K562 (cell line): Measurements from ENCODE around the gene COL15A1. TPM values are rescaled to one million over a fixed set of nuclear protein-coding genes. Genes with fewer than 3 reads are reported as not detected.

Experiments used
- ATAC-seq: fragments of 200-7000 bp; cut with Tn5 transposase; 3 replicates; pipeline ENCODE4 v1.9.1; 2020; ENCODE audit warnings: moderate library complexity
- BruUV-seq: library from RNA; stranded (reverse); fragments of 400-500 nt; replicated peaks from 2 replicates; lab custom pipeline; 2021; lab: Mats Ljungman, UMichigan
- CTCF ChIA-PET: fragments of 300-600 bp; formaldehyde crosslinking; extraction: SDS; loops from one replicate; lab custom pipeline; 2021; ENCODE audit warnings: low intra/inter-chr PET ratio; lab: Yijun Ruan, JAX
- POLR2A ChIA-PET: fragments of 300-600, 350-650 bp; sonication (Branson Sonifier 250); formaldehyde crosslinking; extraction: SDS; loops from one replicate; lab custom pipeline; 2021; ENCODE audit warnings: antibody characterized with exemption, inconsistent platforms; lab: Yijun Ruan, JAX
- DNase-seq, 4 experiments: peaks; one replicate each; pipeline versions ENCODE4 v3.0.0 to v3.0.0-alpha.2; 2011 to 2018; ENCODE audit warnings: low spot score in 3 of 4, mixed read lengths in 3 of 4; ENCODE audit errors: extremely low read depth in 1 of 4
- FAIRE-seq: peaks from 2 replicates; lab custom pipeline; 2011; peaks lifted over from hg19 to GRCh38; lab: Jason Lieb, UNC
- H2AFZ ChIP-seq: 2 replicates; pipeline ENCODE4 v1.6.0; 2011; ENCODE audit warnings: low read depth, low read length, control low read depth, inconsistent platforms
- H3K27ac ChIP-seq: fragments of 200-600 bp; 3 replicates; pipeline ENCODE4 v1.8.0; 2011; ENCODE audit warnings: low read depth, mild to moderate bottlenecking, control low read depth, inconsistent platforms, low read length, moderate library complexity, mixed read lengths; ENCODE audit errors: extremely low read depth
- H3K27me3 ChIP-seq, 2 experiments: fragments of 300-600 bp in 1 of 2; 2 replicates in 1 of 2; 3 replicates in 1 of 2; pipeline versions ENCODE4 v1.6.0 to v1.8.0; 2011; ENCODE audit warnings: inconsistent platforms in 2 of 2, low read length in 2 of 2, mild to moderate bottlenecking in 1 of 2, mixed read lengths in 1 of 2, moderate library complexity in 1 of 2; ENCODE audit not compliant: control insufficient read depth in 2 of 2, insufficient read depth in 2 of 2
- H3K36me3 ChIP-seq: fragments of 300-600 bp; 3 replicates; pipeline ENCODE4 v1.8.0; 2011; ENCODE audit warnings: mild to moderate bottlenecking, low read length, inconsistent platforms; ENCODE audit not compliant: control insufficient read depth, insufficient read depth
- H3K4me1 ChIP-seq, 2 experiments: fragments of 200-600 bp in 1 of 2; replicated peaks in 1 of 2; 2 replicates in 1 of 2; 3 replicates in 1 of 2; pipeline versions ENCODE4 v1.5.1 to v1.8.0; 2011; ENCODE audit warnings: inconsistent platforms in 2 of 2, low read length in 2 of 2, mild to moderate bottlenecking in 1 of 2, mixed read lengths in 1 of 2, moderate library complexity in 1 of 2; ENCODE audit not compliant: control insufficient read depth in 2 of 2, insufficient read depth in 2 of 2
- H3K4me2 ChIP-seq: 2 replicates; pipeline ENCODE4 v1.6.1; 2011; ENCODE audit warnings: low read length, control low read depth, inconsistent platforms, mixed read lengths; ENCODE audit not compliant: insufficient read depth
- H3K4me3 ChIP-seq: fragments of 200-600 bp; sonication (generic), shearing (Covaris generic); 2 replicates; pipeline ENCODE4 v1.5.1; 2016; ENCODE audit warnings: control low read depth, inconsistent platforms
- H3K79me2 ChIP-seq: fragments of 200-600 bp; 3 replicates; pipeline ENCODE4 v1.8.0; 2011; ENCODE audit warnings: low read length, inconsistent platforms; ENCODE audit not compliant: control insufficient read depth, insufficient read depth
- H3K9ac ChIP-seq, 2 experiments: 2 replicates each; pipeline versions ENCODE4 v1.6.0 to v1.6.1; 2011; ENCODE audit warnings: low read depth in 2 of 2, low read length in 2 of 2, control low read depth in 1 of 2, inconsistent platforms in 1 of 2, mild to moderate bottlenecking in 1 of 2, mixed read lengths in 1 of 2; ENCODE audit not compliant: insufficient read depth in 1 of 2
- H3K9me1 ChIP-seq: one replicate; pipeline ENCODE4 v1.6.0; 2011; ENCODE audit warnings: inconsistent platforms, mild to moderate bottlenecking, low read length, moderate library complexity; ENCODE audit not compliant: control insufficient read depth, insufficient read depth
- H3K9me3 ChIP-seq: replicated peaks from 2 replicates; pipeline ENCODE4 v1.5.1; 2011; ENCODE audit warnings: low read depth, low read length, inconsistent platforms; ENCODE audit not compliant: control insufficient read depth, insufficient read depth
- H4K20me1 ChIP-seq: replicated peaks from 2 replicates; pipeline ENCODE4 v1.6.1; 2011; ENCODE audit warnings: low read length, inconsistent platforms, mixed read lengths; ENCODE audit not compliant: control insufficient read depth, insufficient read depth
- DNMT1 ChIP-seq: fragments of 450-650 bp; IDR thresholded peaks from 2 replicates; pipeline ENCODE4 v1.6.1; 2016; ENCODE audit warnings: antibody characterized with exemption, mild to moderate bottlenecking
- E2F4 ChIP-seq: sonication (generic); formaldehyde crosslinking; IDR thresholded peaks from 2 replicates; pipeline ENCODE4 v1.8.0; 2022; ENCODE audit warnings: mild to moderate bottlenecking, low read depth, missing genetic modification reagents
- ETS1 ChIP-seq: conservative IDR thresholded peaks from 2 replicates; pipeline ENCODE4 v1.6.1; 2011; ENCODE audit warnings: low read depth, mild to moderate bottlenecking, low read length; ENCODE audit not compliant: control insufficient read depth
- ETV6 ChIP-seq, 3 experiments: fragments of 150-350 bp in 1 of 3; sonication (generic) in 1 of 3; formaldehyde crosslinking in 1 of 3; IDR thresholded peaks; 2 replicates each; pipeline versions ENCODE4 v1.6.1 to v1.8.0; 2014 to 2022; ENCODE audit warnings: borderline replicate concordance in 2 of 3, low read depth in 2 of 3, antibody characterized with exemption in 1 of 3, low read length in 1 of 3, mild to moderate bottlenecking in 1 of 3, missing genetic modification reagents in 1 of 3
- IFI16 ChIP-seq: fragments of 250-450 bp; sonication (Bioruptor Pico); IDR thresholded peaks from 2 replicates; pipeline ENCODE4 v2.1.2; 2022; ENCODE audit warnings: mild to moderate bottlenecking, inconsistent platforms
- MAFK ChIP-seq: IDR thresholded peaks from 2 replicates; pipeline ENCODE4 v1.6.1; 2011; ENCODE audit warnings: low read length, improper control_type of control experiment
- MITF ChIP-seq: IDR thresholded peaks from 2 replicates; pipeline ENCODE4 v1.6.1; 2014; ENCODE audit warnings: antibody characterized with exemption
- NR3C1 ChIP-seq: sonication (generic); formaldehyde crosslinking; IDR thresholded peaks from 2 replicates; pipeline ENCODE4 v1.8.1; 2022; ENCODE audit warnings: missing genetic modification reagents
- POLR2B ChIP-seq: fragments of 450-650 bp; IDR thresholded peaks from 2 replicates; pipeline ENCODE4 v1.6.1; 2018; ENCODE audit warnings: low read depth; ENCODE audit not compliant: partially characterized antibody
- PYGO2 ChIP-seq: fragments of 450-650 bp; IDR thresholded peaks from 2 replicates; pipeline ENCODE4 v1.6.1; 2016; ENCODE audit warnings: mild to moderate bottlenecking, missing genetic modification characterization, moderate library complexity, missing compliant biosample characterization
- RBBP5 ChIP-seq: fragments of 200-600 bp; sonication (generic); IDR thresholded peaks from 2 replicates; pipeline ENCODE4 v1.6.1; 2012; ENCODE audit warnings: borderline replicate concordance, mild to moderate bottlenecking, low read length, control low read depth, inconsistent platforms; ENCODE audit not compliant: insufficient read depth, poor library complexity, severe bottlenecking
- XRCC4 ChIP-seq: IDR thresholded peaks from one replicate; pipeline ENCODE4 v1.6.1; 2011; ENCODE audit not compliant: insufficient read depth, insufficient read length; ENCODE audit errors: extremely low read depth
- ZC3H11A ChIP-seq: IDR thresholded peaks from 2 replicates; pipeline ENCODE4 v1.6.1; 2012; ENCODE audit warnings: low read depth, low read length, improper control_type of control experiment
- ZEB2 ChIP-seq: fragments of 450-650 bp; IDR thresholded peaks from 2 replicates; pipeline ENCODE4 v1.6.1; 2016
- ZNF124 ChIP-seq: sonication (generic); formaldehyde crosslinking; IDR thresholded peaks from 2 replicates; pipeline ENCODE4 v1.8.1; 2022; ENCODE audit warnings: missing genetic modification reagents
- ZNF175 ChIP-seq: fragments of 200-800 bp; sonication (Bioruptor generic); IDR thresholded peaks from 2 replicates; pipeline ENCODE4 v1.6.1; 2016; ENCODE audit warnings: low read depth, mild to moderate bottlenecking, missing genetic modification characterization, missing compliant biosample characterization
- ZNF274 ChIP-seq: IDR thresholded peaks from 2 replicates; pipeline ENCODE4 v1.6.1; 2011; ENCODE audit warnings: low read depth, mild to moderate bottlenecking, low read length, moderate library complexity, borderline replicate concordance
- ZNF511 ChIP-seq: sonication (generic); formaldehyde crosslinking; IDR thresholded peaks from 2 replicates; pipeline ENCODE4 v1.8.0; 2022; ENCODE audit warnings: mild to moderate bottlenecking, missing genetic modification reagents
- WGBS: fragments of 100-300 bp; shearing (Covaris generic); methylation state at CpG from one replicate; pipeline ENCODE4 v1.1.6; 2016; ENCODE audit warnings: low coverage, mixed read lengths; ENCODE audit not compliant: insufficient coverage; ENCODE audit errors: missing lambda C conversion rate; 5-methylcytosine and 5-hydroxymethylcytosine counted together
- in situ Hi-C: fragments of 300-500 bp; cut with MboI; formaldehyde crosslinking; loops from 4 replicates; pipeline ENCODE4 v1.15.0; 2018; ENCODE audit warnings: inconsistent platforms, mixed read lengths
- intact Hi-C: fragments of 100-400 bp; cut with micrococcal nuclease; formaldehyde crosslinking; loops from 2 replicates; pipeline ENCODE4 v1.14.2; 2022
- polyA plus RNA-seq, 8 experiments: library from polyadenylated mRNA; depleted of rRNA in 4 of 8; stranded (reverse) in 5 of 8; unstranded in 3 of 8; fragments of >200 nt; fragmentation: Nextera tagmentation in 2 of 8; fragmentation: Illumina TruSeq in 1 of 8; extraction: Ambion mirVana in 2 of 8; extraction: Trizol in 1 of 8; gene quantifications; 2 replicates each; pipeline versions ENCODE4 v1.2.1 to v1.2.3, GENCODE V29; 2011 to 2014; ENCODE audit warnings: inconsistent platforms in 1 of 8, missing spikeins in 1 of 8
- total RNA-seq, 7 experiments: library from RNA; depleted of rRNA in 6 of 7; stranded (reverse); fragments of >200 nt in 6 of 7; fragmentation: Illumina TruSeq in 2 of 7; extraction: Trizol in 2 of 7; gene quantifications; 2 replicates each; pipeline versions ENCODE4 v1.2.1 to v1.2.3, GENCODE V29; 2011 to 2021; ENCODE audit warnings: low replicate concordance in 1 of 7

The COL15A1 gene
- total and polyA plus RNA-seq, 9 of the 15 experiments (the other 6 are each of a cell fraction or from before 2014, with no cell fraction given) = 0.46 to 5.1 (median 2.6) TPM

- no peaks in the 10 kb centered on the region for H3K27me3 ChIP-seq
- DNase-seq (no peak), ATAC-seq (no peak), FAIRE-seq (no peak)
- H3K36me3 ChIP-seq = no peaks in the 10 kb centered on the region
- 41% methylated on average over 2 of the region's 2 CpGs for WGBS
- POLR2A ChIA-PET = no interaction called here
- H4K20me1 ChIP-seq = no peaks in the 10 kb centered on the region
- H3K9ac ChIP-seq = no peak overlapping the region
- peaks cover 26 to 31% of the 10 kb centered on the region in 2 experiments for H3K4me1 ChIP-seq
- no peaks in the 10 kb centered on the region for H3K9me3 ChIP-seq
- in situ Hi-C loops = no loop called here
- CTCF ChIA-PET = no interaction called here
- H3K4me3 ChIP-seq = no peak overlapping the region
- 0 out of 2 replicates have a peak overlapping the region, but pooled peaks have one; percentile 5 for H2AFZ ChIP-seq
- H3K79me2 ChIP-seq = no peaks in the 10 kb centered on the region
- intact Hi-C loops = no loop called here
- H3K27ac ChIP-seq = no peak overlapping the region
- BruUV-seq = no TSS peak
- no peak overlapping the region for H3K4me2 ChIP-seq
- no peaks in the 10 kb centered on the region for H3K9me1 ChIP-seq
- TF ChIP-seq MITF = no peak
- TF ChIP-seq ZNF175 (CRISPR knock-in tag) = no peak
- TF ChIP-seq DNMT1 = no peak
- TF ChIP-seq ZEB2 = no peak
- TF ChIP-seq PYGO2 (tag) = no peak
- TF ChIP-seq POLR2B = no peak
- TF ChIP-seq MAFK = no peak
- TF ChIP-seq ZC3H11A = no peak
- no peak for TF ChIP-seq ETV6 (IDR thresholded peaks at IDR 0.05; ENCODE audit: borderline replicate concordance in 1 of 2, low read depth in 2 of 2, low read length in 1 of 2)
- no peak for TF ChIP-seq ETV6 (CRISPR knock-in tag; IDR thresholded peaks at IDR 0.05; ENCODE audit: borderline replicate concordance)
- TF ChIP-seq XRCC4 = no peak
- no peak for TF ChIP-seq NR3C1
- TF ChIP-seq IFI16 (CRISPR knock-in tag) = no peak
- no peak for TF ChIP-seq ZNF274
- TF ChIP-seq E2F4 (CRISPR knock-in tag) = no peak
- no peak for TF ChIP-seq ZNF124 (CRISPR knock-in tag)
- TF ChIP-seq RBBP5 = no peak
- no peak for TF ChIP-seq ZNF511 (CRISPR knock-in tag)
- no peak for TF ChIP-seq ETS1
Observed at GRCh38 chr9:98925956-98926355, 17.8 kb upstream of the COL15A1 start.
